ENCODE data around the gene EPSTI1.

The EPSTI1 gene

DNA sequence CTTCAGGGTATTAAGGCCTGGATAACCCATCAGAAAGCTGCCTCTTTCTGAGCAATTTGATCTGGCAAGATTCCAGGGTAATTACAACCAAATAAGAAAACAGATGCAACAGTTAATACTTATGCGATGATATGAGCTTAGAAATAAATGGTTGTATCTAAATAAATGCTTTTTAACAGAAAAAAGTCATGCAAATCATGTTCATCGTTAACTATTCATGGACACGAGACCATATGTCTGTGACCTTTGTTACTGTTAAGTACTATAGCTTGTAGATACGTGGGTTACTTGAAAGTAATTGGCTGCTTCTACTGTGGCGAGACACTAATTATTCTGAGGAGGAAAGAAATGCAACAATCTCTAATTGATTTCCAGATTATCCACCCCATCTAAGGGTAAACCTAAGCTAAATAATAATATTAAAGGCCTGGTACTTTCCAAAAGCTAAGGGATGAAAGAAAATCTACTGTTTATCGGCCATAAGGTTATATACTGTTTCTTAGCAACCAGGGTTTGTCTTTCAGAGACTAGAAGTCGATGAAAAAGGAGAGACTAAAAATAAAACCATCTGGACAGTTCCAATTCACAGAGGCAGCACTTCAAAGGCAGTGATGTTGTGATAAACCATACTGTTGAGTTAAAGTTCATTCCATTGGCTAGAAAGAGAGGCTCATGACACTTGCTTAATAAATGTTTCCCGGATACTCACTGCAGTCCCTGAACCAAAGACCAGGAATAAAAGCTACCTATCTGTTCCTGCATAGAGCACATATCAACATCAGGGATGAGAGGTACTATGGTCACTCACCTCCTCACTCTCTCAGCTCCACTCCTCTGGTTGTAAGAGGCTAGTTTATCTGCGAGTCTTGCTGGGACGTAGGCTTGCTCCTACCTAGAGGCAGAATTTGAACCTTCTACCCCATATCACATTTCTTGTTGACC, 1.5 kb downstream of the EPSTI1 start:
- H3K27ac ChIP-seq (ENCODE audit: low read depth, low read length) = peak overlapping the region; percentile 84
- peaks cover 72% of the 10 kb centered on the region for H3K79me2 ChIP-seq (ENCODE audit: control insufficient read depth, insufficient read depth, low read length, unreplicated experiment)
- peaks cover 22% of the 10 kb centered on the region for H3K4me1 ChIP-seq (ENCODE audit: control insufficient read depth, insufficient read depth, low read length, unreplicated experiment)
- no peaks in the 10 kb centered on the region; the same call in 1 of the 2 replicates for H3K36me3 ChIP-seq (ENCODE audit: insufficient read depth, low read length)
- H3K4me3 ChIP-seq (ENCODE audit: low read depth, low read length) = peak overlapping the region; percentile 90
- H2AFZ ChIP-seq (ENCODE audit: low read length, unreplicated experiment) = no peak overlapping the region
- H3K27me3 ChIP-seq (ENCODE audit: insufficient read depth, low read length) = no peaks in the 10 kb centered on the region

DNA sequence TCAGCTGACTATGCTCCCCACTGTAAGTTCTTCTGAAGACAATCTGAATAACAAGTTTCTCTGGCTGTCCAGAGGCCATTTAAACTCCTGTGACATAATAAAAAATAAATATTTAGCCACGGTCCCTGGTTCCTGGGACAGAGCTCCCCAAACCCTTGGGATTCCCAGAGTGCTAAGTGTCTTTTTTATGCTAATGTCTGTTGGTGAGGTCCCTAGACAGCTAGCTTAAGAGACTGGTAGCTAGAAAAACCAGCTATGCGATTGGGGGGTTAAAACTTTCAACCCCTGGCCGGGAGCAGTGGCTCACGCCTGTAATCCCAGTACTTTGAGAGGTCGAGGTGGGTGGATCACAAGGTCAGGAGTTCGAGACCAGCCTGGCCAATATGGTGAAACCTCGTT, 5.9 kb downstream of the EPSTI1 start:
- Histone ChIP-seq H2AFZ (ENCODE audit: low read length, unreplicated experiment) (no peak overlapping the region), H3K27ac (ENCODE audit: low read depth, low read length) (no peak overlapping the region), H3K27me3 (ENCODE audit: insufficient read depth, low read length) (no peaks in the 10 kb centered on the region), H3K79me2 (ENCODE audit: control insufficient read depth, insufficient read depth, low read length, unreplicated experiment) (peaks cover 92% of the 10 kb centered on the region), H3K36me3 (ENCODE audit: insufficient read depth, low read length) (no peaks in the 10 kb centered on the region; the same call in 1 of the 2 replicates), H3K4me1 (ENCODE audit: control insufficient read depth, insufficient read depth, low read length, unreplicated experiment) (peaks cover 50% of the 10 kb centered on the region), H3K4me3 (ENCODE audit: low read depth, low read length) (no peak overlapping the region)

DNA sequence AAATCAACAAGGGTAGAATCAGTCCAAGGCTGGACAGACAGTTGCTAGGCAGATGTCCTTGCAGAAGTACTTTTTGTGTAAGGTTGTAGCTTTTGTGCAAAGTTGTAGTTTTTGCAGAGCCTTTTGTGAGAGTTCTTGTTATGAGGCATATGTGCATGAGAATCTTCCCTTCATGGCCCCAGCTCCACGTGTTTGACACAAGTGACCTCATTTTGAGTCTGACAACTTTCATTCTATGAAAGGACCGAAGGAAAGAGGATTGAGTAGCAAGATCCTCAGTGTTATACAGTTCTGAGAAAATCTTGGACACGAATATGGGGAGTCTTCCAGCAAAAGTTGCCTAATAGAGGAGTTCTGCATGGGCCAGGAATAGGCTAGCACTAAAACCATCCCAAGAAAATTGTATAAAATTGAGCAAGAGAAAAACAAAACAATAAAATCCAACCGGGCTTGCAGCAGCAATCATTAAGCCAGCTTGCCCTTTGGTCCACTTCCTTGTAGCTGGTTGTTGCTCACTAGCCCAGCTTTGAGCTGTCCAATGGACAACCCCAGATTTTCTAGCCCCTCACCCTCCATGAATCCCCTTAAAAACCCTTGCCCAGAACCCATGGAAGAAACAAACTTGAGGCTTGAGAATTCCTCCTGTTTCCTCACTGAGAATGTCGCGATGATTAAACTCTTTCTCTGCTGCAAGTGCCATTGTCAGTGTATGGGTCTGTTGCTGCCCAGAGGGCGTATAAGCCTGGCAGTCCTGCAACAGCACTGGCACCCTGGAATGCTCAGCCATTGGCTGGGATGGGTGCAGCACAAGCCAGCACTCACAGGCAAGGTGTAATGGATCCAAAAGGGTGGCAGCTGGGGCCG, 6.5 kb downstream of the EPSTI1 start:
- H2AFZ ChIP-seq (ENCODE audit: low read length, unreplicated experiment) = no peak overlapping the region
- H3K4me1 ChIP-seq (ENCODE audit: control insufficient read depth, insufficient read depth, low read length, unreplicated experiment) = peaks cover 50% of the 10 kb centered on the region
- H3K27ac ChIP-seq (ENCODE audit: low read depth, low read length) = peak overlapping the region; percentile 10; the same call in 1 of the 2 replicates
- no peaks in the 10 kb centered on the region; the same call in 1 of the 2 replicates for H3K36me3 ChIP-seq (ENCODE audit: insufficient read depth, low read length)
- peaks cover 89% of the 10 kb centered on the region for H3K79me2 ChIP-seq (ENCODE audit: control insufficient read depth, insufficient read depth, low read length, unreplicated experiment)
- H3K4me3 ChIP-seq (ENCODE audit: low read depth, low read length) = no peak overlapping the region
- no peaks in the 10 kb centered on the region for H3K27me3 ChIP-seq (ENCODE audit: insufficient read depth, low read length)

DNA sequence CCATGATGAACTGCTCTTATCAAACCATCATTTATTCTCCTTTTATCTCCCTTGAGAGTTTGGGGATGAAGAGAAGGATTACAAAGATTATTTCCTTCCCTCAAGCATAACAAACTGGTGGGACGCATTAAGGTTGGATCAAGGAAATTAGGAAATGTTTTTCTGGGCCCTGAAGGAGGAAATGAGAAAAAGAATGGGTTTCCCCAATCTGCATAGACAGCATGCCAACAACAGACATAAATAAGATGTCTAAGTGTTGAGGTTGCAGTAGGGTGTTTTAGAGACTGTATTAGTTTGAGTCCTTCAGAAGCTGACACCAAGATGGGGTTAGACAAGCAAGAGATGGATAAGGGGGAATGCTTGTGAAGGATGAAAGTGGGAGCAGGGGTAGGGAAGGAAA, 7.3 kb downstream of the EPSTI1 start:
- Histone ChIP-seq H3K36me3 (ENCODE audit: insufficient read depth, low read length) (peaks cover 4% of the 10 kb centered on the region; the same call in 1 of the 2 replicates), H2AFZ (ENCODE audit: low read length, unreplicated experiment) (no peak overlapping the region), H3K27ac (ENCODE audit: low read depth, low read length) (peak overlapping the region; percentile 10; the same call in 1 of the 2 replicates), H3K27me3 (ENCODE audit: insufficient read depth, low read length) (no peaks in the 10 kb centered on the region), H3K4me3 (ENCODE audit: low read depth, low read length) (no peak overlapping the region), H3K79me2 (ENCODE audit: control insufficient read depth, insufficient read depth, low read length, unreplicated experiment) (peaks cover 89% of the 10 kb centered on the region), H3K4me1 (ENCODE audit: control insufficient read depth, insufficient read depth, low read length, unreplicated experiment) (peaks cover 50% of the 10 kb centered on the region)

DNA sequence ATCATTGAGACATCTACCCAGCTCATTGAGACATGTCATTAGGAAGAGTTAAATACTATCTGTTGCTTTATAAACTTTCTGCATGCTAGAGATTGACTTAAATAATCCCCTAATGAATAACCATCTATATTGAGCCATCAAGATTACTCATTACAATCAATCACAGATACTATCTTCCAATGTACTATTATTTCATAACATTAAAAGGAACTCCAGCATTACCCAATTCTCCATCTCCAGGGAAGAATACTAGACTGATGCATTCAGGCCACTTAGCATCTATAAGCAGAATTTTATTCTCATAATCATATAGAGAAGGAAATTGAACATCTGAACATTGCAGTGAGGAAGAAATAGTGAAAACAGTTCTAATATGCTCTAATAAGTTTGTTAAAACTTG, 8.0 kb downstream of the EPSTI1 start:
- Histone ChIP-seq H3K79me2 (ENCODE audit: control insufficient read depth, insufficient read depth, low read length, unreplicated experiment) (peaks cover 86% of the 10 kb centered on the region), H3K27ac (ENCODE audit: low read depth, low read length) (0 out of 2 replicates have a peak overlapping the region, but pooled peaks have one; percentile 10)

DNA sequence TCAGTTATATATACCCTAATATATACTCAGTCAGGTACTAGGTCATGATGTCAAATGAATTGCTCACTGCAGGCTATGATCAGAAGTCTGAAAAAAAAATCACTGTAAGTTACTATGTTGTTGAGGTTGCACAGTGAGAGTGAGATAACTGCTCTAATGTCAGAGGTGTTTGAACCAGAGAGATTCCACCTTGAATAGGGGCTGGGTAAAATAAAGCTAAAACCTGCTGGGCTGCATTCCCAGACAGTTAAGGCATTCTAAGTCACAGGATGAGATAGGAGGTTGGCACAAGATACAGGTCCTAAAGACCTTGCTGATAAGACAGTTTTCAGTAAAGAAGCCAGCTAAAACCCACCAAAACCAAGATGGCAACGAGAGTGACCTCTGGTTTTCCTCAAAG, 10.2 kb downstream of the EPSTI1 start:
- Histone ChIP-seq H3K79me2 (ENCODE audit: control insufficient read depth, insufficient read depth, low read length, unreplicated experiment) (peaks cover 77% of the 10 kb centered on the region), H3K4me3 (ENCODE audit: low read depth, low read length) (0 out of 2 replicates have a peak overlapping the region, but pooled peaks have one; percentile 2), H3K27me3 (ENCODE audit: insufficient read depth, low read length) (no peaks in the 10 kb centered on the region), H3K27ac (ENCODE audit: low read depth, low read length) (peak overlapping the region; percentile 26; the same call in 1 of the 2 replicates), H3K4me1 (ENCODE audit: control insufficient read depth, insufficient read depth, low read length, unreplicated experiment) (peaks cover 47% of the 10 kb centered on the region), H3K36me3 (ENCODE audit: insufficient read depth, low read length) (peaks cover 13% of the 10 kb centered on the region; the same call in 1 of the 2 replicates), H2AFZ (ENCODE audit: low read length, unreplicated experiment) (no peak overlapping the region)

More for the DNA sequence above, 8.0 kb downstream of the EPSTI1 start:
- peaks cover 7% of the 10 kb centered on the region for H3K36me3 ChIP-seq (ENCODE audit: insufficient read depth, low read length)
- H2AFZ ChIP-seq (ENCODE audit: low read length, unreplicated experiment) = no peak overlapping the region
- H3K4me1 ChIP-seq (ENCODE audit: control insufficient read depth, insufficient read depth, low read length, unreplicated experiment) = peaks cover 48% of the 10 kb centered on the region
- H3K27me3 ChIP-seq (ENCODE audit: insufficient read depth, low read length) = no peaks in the 10 kb centered on the region
- H3K4me3 ChIP-seq (ENCODE audit: low read depth, low read length) = no peak overlapping the region

DNA sequence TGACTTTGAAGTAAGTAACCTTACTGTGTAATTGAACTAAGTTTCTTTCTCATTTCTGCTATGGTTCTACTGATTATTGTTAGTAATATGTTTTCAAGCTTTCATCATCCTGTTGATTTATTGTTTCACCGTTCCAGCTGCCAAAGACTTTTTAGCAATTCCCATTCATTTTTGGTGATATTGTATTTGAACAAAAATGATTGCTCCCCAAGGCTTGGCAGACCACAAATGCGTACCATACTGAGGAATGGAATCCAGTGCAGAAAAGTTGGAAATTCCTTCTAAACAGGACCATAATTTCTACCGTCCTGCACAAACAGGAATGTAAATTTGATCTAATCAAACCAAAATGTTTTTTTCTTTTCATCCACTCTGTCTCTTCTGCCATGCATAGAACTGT, 10.7 kb downstream of the EPSTI1 start:
- H3K36me3 ChIP-seq (ENCODE audit: insufficient read depth, low read length) = peaks cover 15% of the 10 kb centered on the region; the same call in 1 of the 2 replicates
- no peak overlapping the region for H2AFZ ChIP-seq (ENCODE audit: low read length, unreplicated experiment)
- 0 out of 2 replicates have a peak overlapping the region, but pooled peaks have one; percentile 2 for H3K4me3 ChIP-seq (ENCODE audit: low read depth, low read length)
- H3K27me3 ChIP-seq (ENCODE audit: insufficient read depth, low read length) = no peaks in the 10 kb centered on the region
- H3K4me1 ChIP-seq (ENCODE audit: control insufficient read depth, insufficient read depth, low read length, unreplicated experiment) = peaks cover 47% of the 10 kb centered on the region
- H3K27ac ChIP-seq (ENCODE audit: low read depth, low read length) = peak overlapping the region; percentile 26; the same call in 1 of the 2 replicates
- peaks cover 77% of the 10 kb centered on the region for H3K79me2 ChIP-seq (ENCODE audit: control insufficient read depth, insufficient read depth, low read length, unreplicated experiment)

DNA sequence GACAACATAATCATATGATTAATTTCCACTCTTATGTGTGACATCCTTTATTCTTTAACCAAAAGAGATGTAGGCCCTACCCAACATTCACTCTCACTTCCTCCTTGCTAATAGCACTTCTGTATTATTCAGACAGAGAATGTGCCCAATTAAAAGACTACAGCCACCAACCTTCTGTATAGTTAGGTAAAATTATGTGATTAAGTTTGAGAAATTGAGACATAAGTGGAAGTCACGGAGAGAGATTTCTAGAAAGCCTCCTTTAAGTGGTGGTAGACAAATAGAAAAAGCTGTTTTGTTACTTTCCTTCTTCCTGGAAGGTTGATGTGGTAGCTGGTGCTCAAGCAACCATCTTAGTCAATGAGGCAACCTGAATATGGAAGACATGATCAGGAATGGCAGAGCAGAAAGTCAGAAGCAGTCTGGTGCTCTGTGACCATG, 14.8 kb downstream of the EPSTI1 start:
- H3K27me3 ChIP-seq (ENCODE audit: insufficient read depth, low read length) = no peaks in the 10 kb centered on the region
- no peak overlapping the region for H3K27ac ChIP-seq (ENCODE audit: low read depth, low read length)
- peaks cover 25% of the 10 kb centered on the region for H3K4me1 ChIP-seq (ENCODE audit: control insufficient read depth, insufficient read depth, low read length, unreplicated experiment)
- peaks cover 27% of the 10 kb centered on the region for H3K36me3 ChIP-seq (ENCODE audit: insufficient read depth, low read length)
- no peak overlapping the region for H3K4me3 ChIP-seq (ENCODE audit: low read depth, low read length)
- H2AFZ ChIP-seq (ENCODE audit: low read length, unreplicated experiment) = no peak overlapping the region
- peaks cover 62% of the 10 kb centered on the region for H3K79me2 ChIP-seq (ENCODE audit: control insufficient read depth, insufficient read depth, low read length, unreplicated experiment)

DNA sequence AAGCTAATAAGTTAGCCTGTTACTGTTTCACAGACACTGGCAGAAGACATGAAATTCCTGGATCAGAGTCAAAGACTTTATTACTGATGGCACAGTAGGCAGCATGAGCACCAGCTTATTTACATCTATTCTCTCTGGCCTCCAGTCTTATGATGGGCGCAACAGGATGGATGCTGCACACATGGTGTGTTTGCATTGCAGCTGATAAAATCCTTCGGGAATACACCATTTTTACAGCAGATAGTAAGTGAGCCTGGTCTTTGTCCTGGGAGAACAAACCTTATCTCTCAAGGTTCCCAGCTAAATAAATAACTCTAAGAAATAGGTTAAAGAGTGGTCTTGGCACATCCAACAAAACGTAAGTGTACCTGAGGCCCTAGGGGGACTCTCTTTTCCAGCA, 16.0 kb downstream of the EPSTI1 start:
- H3K4me1 ChIP-seq (ENCODE audit: control insufficient read depth, insufficient read depth, low read length, unreplicated experiment) = peaks cover 25% of the 10 kb centered on the region
- H2AFZ ChIP-seq (ENCODE audit: low read length, unreplicated experiment) = no peak overlapping the region
- H3K27ac ChIP-seq (ENCODE audit: low read depth, low read length) = no peak overlapping the region
- H3K4me3 ChIP-seq (ENCODE audit: low read depth, low read length) = no peak overlapping the region
- H3K79me2 ChIP-seq (ENCODE audit: control insufficient read depth, insufficient read depth, low read length, unreplicated experiment) = peaks cover 55% of the 10 kb centered on the region
- H3K36me3 ChIP-seq (ENCODE audit: insufficient read depth, low read length) = peaks cover 27% of the 10 kb centered on the region
- no peaks in the 10 kb centered on the region for H3K27me3 ChIP-seq (ENCODE audit: insufficient read depth, low read length)

DNA sequence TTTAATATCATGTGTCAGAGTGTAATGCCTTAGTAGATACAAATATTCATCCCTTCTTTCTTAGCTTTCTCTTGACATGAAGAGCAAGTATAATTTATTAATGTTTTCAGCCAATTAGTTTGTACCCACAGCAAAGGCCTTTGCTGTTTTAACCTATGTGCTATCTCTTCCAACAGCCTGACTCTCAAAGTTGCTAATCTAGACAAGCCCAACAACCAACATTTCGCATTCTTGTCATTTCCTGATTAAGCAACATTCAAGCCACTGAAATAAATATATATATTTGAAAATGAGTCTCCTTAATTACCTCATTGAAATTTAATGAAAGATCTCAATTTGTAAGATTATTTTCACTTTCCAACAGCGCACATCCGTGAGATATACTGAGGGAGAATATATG, 18.5 kb downstream of the EPSTI1 start:
- Histone ChIP-seq H3K27me3 (ENCODE audit: insufficient read depth, low read length) (no peaks in the 10 kb centered on the region), H3K27ac (ENCODE audit: low read depth, low read length) (no peak overlapping the region), H3K4me3 (ENCODE audit: low read depth, low read length) (no peak overlapping the region), H2AFZ (ENCODE audit: low read length, unreplicated experiment) (no peak overlapping the region), H3K4me1 (ENCODE audit: control insufficient read depth, insufficient read depth, low read length, unreplicated experiment) (peaks cover 34% of the 10 kb centered on the region), H3K36me3 (ENCODE audit: insufficient read depth, low read length) (peaks cover 24% of the 10 kb centered on the region), H3K79me2 (ENCODE audit: control insufficient read depth, insufficient read depth, low read length, unreplicated experiment) (peaks cover 45% of the 10 kb centered on the region)

Measured in ACC112 (cell line).